K562 (cell line): ENCODE data around the gene NPM3. TPM values are rescaled to one million over a fixed set of nuclear protein-coding genes. Genes with fewer than 3 reads are reported as not detected.
A peak's percentile ranks its signal among the peaks of the same experiment; 100 is the strongest.

ENCODE experiments used
- CBX8 ChIP-seq: fragments of 200-600 bp; sonication (generic); IDR thresholded peaks from 2 replicates; pipeline ENCODE4 v1.6.1; 2012; ENCODE audit warnings: borderline replicate concordance, mixed run types, low read depth, mild to moderate bottlenecking, moderate library complexity, mixed read lengths, low read length, control low read depth, inconsistent platforms; ENCODE audit not compliant: poor library complexity, severe bottlenecking; ENCODE audit errors: extremely low read depth
- ELF4 ChIP-seq: fragments of 450-650 bp; formaldehyde crosslinking; IDR thresholded peaks from 2 replicates; pipeline ENCODE4 v1.4.0; 2022; ENCODE audit warnings: missing genetic modification characterization
- EP400 ChIP-seq: fragments of 450-650 bp; IDR thresholded peaks from 2 replicates; pipeline ENCODE4 v1.6.1; 2017; ENCODE audit warnings: antibody characterized with exemption, mild to moderate bottlenecking, moderate library complexity
- HMG20A ChIP-seq: fragments of 450-650 bp; formaldehyde crosslinking; conservative IDR thresholded peaks from 2 replicates; pipeline ENCODE4 v1.4.0; 2020; ENCODE audit warnings: mild to moderate bottlenecking, mixed read lengths
- JUNB ChIP-seq: fragments of 450-650 bp; formaldehyde crosslinking; conservative IDR thresholded peaks from 2 replicates; pipeline ENCODE4 v1.4.0; 2020; ENCODE audit warnings: mild to moderate bottlenecking
- MCM3 ChIP-seq: fragments of 450-650 bp; IDR thresholded peaks from 2 replicates; pipeline ENCODE4 v1.6.1; 2016
- SRSF7 ChIP-seq: fragments of 200-400 bp; formaldehyde crosslinking; optimal IDR thresholded peaks from 2 replicates; pipeline ENCODE3; 2017; ENCODE audit warnings: mild to moderate bottlenecking, low read depth, low read length
- TCF3 ChIP-seq: sonication (generic); formaldehyde crosslinking; IDR thresholded peaks from 2 replicates; pipeline ENCODE4 v1.4.0; 2020; ENCODE audit warnings: mild to moderate bottlenecking, missing genetic modification reagents
- TEAD4 ChIP-seq, 2 experiments: sonication (generic) in 1 of 2; formaldehyde crosslinking in 1 of 2; IDR thresholded peaks; 2 replicates each; pipeline versions ENCODE4 v1.6.1 to v1.8.0; 2012 to 2022; ENCODE audit warnings: borderline replicate concordance in 1 of 2, inconsistent platforms in 1 of 2, low read length in 1 of 2, mild to moderate bottlenecking in 1 of 2, missing genetic modification reagents in 1 of 2
- ZEB2 ChIP-seq: fragments of 450-650 bp; IDR thresholded peaks from 2 replicates; pipeline ENCODE4 v1.6.1; 2016
- ZNF274 ChIP-seq: IDR thresholded peaks from 2 replicates; pipeline ENCODE4 v1.6.1; 2011; ENCODE audit warnings: low read depth, mild to moderate bottlenecking, low read length, moderate library complexity, borderline replicate concordance
- ZNF668 ChIP-seq: fragments of 250-450 bp; sonication (Bioruptor Pico); IDR thresholded peaks from 2 replicates; pipeline ENCODE4 v1.8.0; 2022; ENCODE audit warnings: mild to moderate bottlenecking, inconsistent platforms
- polyA plus RNA-seq, 8 experiments: library from polyadenylated mRNA; depleted of rRNA in 4 of 8; stranded (reverse) in 5 of 8; unstranded in 3 of 8; fragments of >200 nt; fragmentation: Nextera tagmentation in 2 of 8; fragmentation: Illumina TruSeq in 1 of 8; extraction: Ambion mirVana in 2 of 8; extraction: Trizol in 1 of 8; gene quantifications; 2 replicates each; pipeline versions ENCODE4 v1.2.1 to v1.2.3, GENCODE V29; 2011 to 2014; ENCODE audit warnings: inconsistent platforms in 1 of 8, missing spikeins in 1 of 8
- total RNA-seq, 7 experiments: library from RNA; depleted of rRNA in 6 of 7; stranded (reverse); fragments of >200 nt in 6 of 7; fragmentation: Illumina TruSeq in 2 of 7; extraction: Trizol in 2 of 7; gene quantifications; 2 replicates each; pipeline versions ENCODE4 v1.2.1 to v1.2.3, GENCODE V29; 2011 to 2021; ENCODE audit warnings: low replicate concordance in 1 of 7
- TF ChIP-seq, protein P1 (sequence below): conservative IDR thresholded peaks from 2 replicates; pipeline ENCODE4 v1.6.1; 2011; ENCODE audit warnings: low read depth, mild to moderate bottlenecking, low read length; ENCODE audit not compliant: control insufficient read depth
- TF ChIP-seq, protein P2 (sequence below): fragments of 250-450 bp; sonication (Bioruptor Pico); IDR thresholded peaks from 2 replicates; pipeline ENCODE4 v1.8.0; 2022; ENCODE audit warnings: moderate library complexity, mild to moderate bottlenecking, inconsistent platforms
- TF ChIP-seq, protein P3 (sequence below): sonication (generic); formaldehyde crosslinking; IDR thresholded peaks from 2 replicates; pipeline ENCODE4 v1.8.0; 2023; ENCODE audit warnings: missing genetic modification reagents, mild to moderate bottlenecking, borderline replicate concordance
- TF ChIP-seq, protein P4 (sequence below): fragments of 450-650 bp; formaldehyde crosslinking; conservative IDR thresholded peaks from 2 replicates; pipeline ENCODE4 v1.4.0; 2022; ENCODE audit warnings: mild to moderate bottlenecking, missing genetic modification characterization

Gene NPM3
- total and polyA plus RNA-seq, 9 of the 15 experiments (the other 6 are each of a cell fraction or from before 2014, with no cell fraction given), result 15.2 to 239 (median 114) TPM

DNA sequence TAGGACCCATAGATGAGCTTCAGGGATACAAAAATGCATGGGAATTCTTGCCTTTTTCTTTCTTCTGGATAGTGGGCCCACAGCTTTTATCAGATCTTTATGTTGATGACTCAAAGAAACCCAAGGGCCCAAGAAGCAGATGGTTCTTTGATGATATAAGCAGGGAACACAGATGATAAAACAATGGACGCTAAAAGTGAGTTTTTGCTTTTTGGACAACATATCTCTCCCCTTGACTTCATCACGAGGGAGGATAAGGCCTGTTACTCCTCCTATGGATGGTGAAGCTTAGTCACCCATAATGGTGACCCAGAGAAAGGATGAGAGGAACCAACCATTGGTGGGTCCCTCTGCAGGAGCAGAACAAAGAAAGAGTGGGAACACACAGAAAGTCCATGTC lies 41.5 kb upstream of the NPM3 start (continued):
- TF ChIP-seq, protein P1, sequence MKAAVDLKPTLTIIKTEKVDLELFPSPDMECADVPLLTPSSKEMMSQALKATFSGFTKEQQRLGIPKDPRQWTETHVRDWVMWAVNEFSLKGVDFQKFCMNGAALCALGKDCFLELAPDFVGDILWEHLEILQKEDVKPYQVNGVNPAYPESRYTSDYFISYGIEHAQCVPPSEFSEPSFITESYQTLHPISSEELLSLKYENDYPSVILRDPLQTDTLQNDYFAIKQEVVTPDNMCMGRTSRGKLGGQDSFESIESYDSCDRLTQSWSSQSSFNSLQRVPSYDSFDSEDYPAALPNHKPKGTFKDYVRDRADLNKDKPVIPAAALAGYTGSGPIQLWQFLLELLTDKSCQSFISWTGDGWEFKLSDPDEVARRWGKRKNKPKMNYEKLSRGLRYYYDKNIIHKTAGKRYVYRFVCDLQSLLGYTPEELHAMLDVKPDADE, result no peak
- no peak for TF ChIP-seq SRSF7
- TF ChIP-seq MCM3, result no peak
- no peak for TF ChIP-seq ZNF668 (CRISPR knock-in tag)
- TF ChIP-seq CBX8, result no peak
- TF ChIP-seq EP400, result peak; percentile 58; the same call in 1 of the 2 replicates
- no peak for TF ChIP-seq ELF4 (CRISPR knock-in tag)
- peak; percentile 91 for TF ChIP-seq TCF3 (CRISPR knock-in tag)
- TF ChIP-seq TEAD4 (IDR thresholded peaks at IDR 0.05; ENCODE audit: low read length), result peak; percentile 86
- TF ChIP-seq TEAD4 (CRISPR knock-in tag; IDR thresholded peaks at IDR 0.05; ENCODE audit: borderline replicate concordance), result no peak
- no peak for TF ChIP-seq ZNF274
- TF ChIP-seq, protein P2, sequence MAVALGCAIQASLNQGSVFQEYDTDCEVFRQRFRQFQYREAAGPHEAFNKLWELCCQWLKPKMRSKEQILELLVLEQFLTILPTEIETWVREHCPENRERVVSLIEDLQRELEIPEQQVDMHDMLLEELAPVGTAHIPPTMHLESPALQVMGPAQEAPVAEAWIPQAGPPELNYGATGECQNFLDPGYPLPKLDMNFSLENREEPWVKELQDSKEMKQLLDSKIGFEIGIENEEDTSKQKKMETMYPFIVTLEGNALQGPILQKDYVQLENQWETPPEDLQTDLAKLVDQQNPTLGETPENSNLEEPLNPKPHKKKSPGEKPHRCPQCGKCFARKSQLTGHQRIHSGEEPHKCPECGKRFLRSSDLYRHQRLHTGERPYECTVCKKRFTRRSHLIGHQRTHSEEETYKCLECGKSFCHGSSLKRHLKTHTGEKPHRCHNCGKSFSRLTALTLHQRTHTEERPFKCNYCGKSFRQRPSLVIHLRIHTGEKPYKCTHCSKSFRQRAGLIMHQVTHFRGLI, result no peak
- no peak for TF ChIP-seq ZEB2
- TF ChIP-seq JUNB (CRISPR knock-in tag), result no peak
- no peak for TF ChIP-seq HMG20A (CRISPR knock-in tag)
- TF ChIP-seq, protein P3, sequence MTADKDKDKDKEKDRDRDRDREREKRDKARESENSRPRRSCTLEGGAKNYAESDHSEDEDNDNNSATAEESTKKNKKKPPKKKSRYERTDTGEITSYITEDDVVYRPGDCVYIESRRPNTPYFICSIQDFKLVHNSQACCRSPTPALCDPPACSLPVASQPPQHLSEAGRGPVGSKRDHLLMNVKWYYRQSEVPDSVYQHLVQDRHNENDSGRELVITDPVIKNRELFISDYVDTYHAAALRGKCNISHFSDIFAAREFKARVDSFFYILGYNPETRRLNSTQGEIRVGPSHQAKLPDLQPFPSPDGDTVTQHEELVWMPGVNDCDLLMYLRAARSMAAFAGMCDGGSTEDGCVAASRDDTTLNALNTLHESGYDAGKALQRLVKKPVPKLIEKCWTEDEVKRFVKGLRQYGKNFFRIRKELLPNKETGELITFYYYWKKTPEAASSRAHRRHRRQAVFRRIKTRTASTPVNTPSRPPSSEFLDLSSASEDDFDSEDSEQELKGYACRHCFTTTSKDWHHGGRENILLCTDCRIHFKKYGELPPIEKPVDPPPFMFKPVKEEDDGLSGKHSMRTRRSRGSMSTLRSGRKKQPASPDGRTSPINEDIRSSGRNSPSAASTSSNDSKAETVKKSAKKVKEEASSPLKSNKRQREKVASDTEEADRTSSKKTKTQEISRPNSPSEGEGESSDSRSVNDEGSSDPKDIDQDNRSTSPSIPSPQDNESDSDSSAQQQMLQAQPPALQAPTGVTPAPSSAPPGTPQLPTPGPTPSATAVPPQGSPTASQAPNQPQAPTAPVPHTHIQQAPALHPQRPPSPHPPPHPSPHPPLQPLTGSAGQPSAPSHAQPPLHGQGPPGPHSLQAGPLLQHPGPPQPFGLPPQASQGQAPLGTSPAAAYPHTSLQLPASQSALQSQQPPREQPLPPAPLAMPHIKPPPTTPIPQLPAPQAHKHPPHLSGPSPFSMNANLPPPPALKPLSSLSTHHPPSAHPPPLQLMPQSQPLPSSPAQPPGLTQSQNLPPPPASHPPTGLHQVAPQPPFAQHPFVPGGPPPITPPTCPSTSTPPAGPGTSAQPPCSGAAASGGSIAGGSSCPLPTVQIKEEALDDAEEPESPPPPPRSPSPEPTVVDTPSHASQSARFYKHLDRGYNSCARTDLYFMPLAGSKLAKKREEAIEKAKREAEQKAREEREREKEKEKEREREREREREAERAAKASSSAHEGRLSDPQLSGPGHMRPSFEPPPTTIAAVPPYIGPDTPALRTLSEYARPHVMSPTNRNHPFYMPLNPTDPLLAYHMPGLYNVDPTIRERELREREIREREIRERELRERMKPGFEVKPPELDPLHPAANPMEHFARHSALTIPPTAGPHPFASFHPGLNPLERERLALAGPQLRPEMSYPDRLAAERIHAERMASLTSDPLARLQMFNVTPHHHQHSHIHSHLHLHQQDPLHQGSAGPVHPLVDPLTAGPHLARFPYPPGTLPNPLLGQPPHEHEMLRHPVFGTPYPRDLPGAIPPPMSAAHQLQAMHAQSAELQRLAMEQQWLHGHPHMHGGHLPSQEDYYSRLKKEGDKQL (CRISPR knock-in tag), result no peak
- TF ChIP-seq, protein P4, sequence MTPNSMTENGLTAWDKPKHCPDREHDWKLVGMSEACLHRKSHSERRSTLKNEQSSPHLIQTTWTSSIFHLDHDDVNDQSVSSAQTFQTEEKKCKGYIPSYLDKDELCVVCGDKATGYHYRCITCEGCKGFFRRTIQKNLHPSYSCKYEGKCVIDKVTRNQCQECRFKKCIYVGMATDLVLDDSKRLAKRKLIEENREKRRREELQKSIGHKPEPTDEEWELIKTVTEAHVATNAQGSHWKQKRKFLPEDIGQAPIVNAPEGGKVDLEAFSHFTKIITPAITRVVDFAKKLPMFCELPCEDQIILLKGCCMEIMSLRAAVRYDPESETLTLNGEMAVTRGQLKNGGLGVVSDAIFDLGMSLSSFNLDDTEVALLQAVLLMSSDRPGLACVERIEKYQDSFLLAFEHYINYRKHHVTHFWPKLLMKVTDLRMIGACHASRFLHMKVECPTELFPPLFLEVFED, result no peak
